Measurements from ENCODE around the gene ATP6V1D. TPM values are rescaled to one million over a fixed set of nuclear protein-coding genes. Genes with fewer than 3 reads are reported as not detected.

Gene ATP6V1D
- total RNA-seq, 1 experiment from 2014 or later: 92.3 TPM

Other genes starting within 250 kb of the ATP6V1D start
- not detected in 2 replicates for gene GARIN2, start 170.4 kb downstream of the ATP6V1D start, total RNA-seq (2014; rRNA removed; shearing (Covaris generic))
- 20.4 and 24.2 TPM in 2 replicates for gene PALS1, start 118.4 kb downstream of the ATP6V1D start, total RNA-seq (2014; rRNA removed; shearing (Covaris generic))
- gene EIF2S1, start 524 bp upstream of the ATP6V1D start, total RNA-seq (2014; rRNA removed; shearing (Covaris generic)): 241 and 295 TPM in 2 replicates
- gene PLEK2, start 52.4 kb upstream of the ATP6V1D start, total RNA-seq (2014; rRNA removed; shearing (Covaris generic)): not detected in 2 replicates
- 4.9 and 5.7 TPM in 2 replicates for gene TMEM229B, start 128.9 kb upstream of the ATP6V1D start, total RNA-seq (2014; rRNA removed; shearing (Covaris generic))
- 0.94 and 1.8 TPM in 2 replicates for gene PLEKHH1, start 173.5 kb upstream of the ATP6V1D start, total RNA-seq (2014; rRNA removed; shearing (Covaris generic))
- 27.5 and 31.5 TPM in 2 replicates for gene PIGH, start 240.5 kb upstream of the ATP6V1D start, total RNA-seq (2014; rRNA removed; shearing (Covaris generic))